GM18873 (cell line): ENCODE data around the gene ASB1.

Source experiments
- ATAC-seq: cut with Tn5 transposase; IDR thresholded peaks from one replicate; pipeline ENCODE4 v1.9.1; 2021; ENCODE audit warnings: mild to moderate bottlenecking, moderate library complexity, moderate number of reproducible peaks; ENCODE audit not compliant: unreplicated experiment, low FRiP score

The ASB1 gene

DNA sequence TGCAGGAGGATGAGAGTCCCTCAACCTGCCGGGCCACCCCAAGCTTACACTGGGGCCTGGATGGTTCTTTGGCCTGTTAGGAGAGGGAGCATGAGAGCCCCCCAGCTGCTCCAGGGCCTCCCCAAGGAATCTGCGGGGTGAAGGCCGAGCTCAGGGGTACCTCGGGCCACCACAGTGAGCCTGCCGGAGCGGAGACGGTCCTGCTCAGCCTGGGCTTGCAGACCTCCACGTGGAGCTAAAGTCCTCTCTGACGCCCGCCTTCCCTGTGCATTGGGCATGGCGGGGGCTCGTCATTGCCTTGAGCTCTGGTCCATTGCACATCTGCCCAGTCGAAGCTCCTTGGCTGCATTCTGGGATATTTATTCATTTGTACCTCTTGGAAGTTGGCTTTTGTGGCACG lies 62.7 kb downstream of the ASB1 start:
- no peak for ATAC-seq

DNA sequence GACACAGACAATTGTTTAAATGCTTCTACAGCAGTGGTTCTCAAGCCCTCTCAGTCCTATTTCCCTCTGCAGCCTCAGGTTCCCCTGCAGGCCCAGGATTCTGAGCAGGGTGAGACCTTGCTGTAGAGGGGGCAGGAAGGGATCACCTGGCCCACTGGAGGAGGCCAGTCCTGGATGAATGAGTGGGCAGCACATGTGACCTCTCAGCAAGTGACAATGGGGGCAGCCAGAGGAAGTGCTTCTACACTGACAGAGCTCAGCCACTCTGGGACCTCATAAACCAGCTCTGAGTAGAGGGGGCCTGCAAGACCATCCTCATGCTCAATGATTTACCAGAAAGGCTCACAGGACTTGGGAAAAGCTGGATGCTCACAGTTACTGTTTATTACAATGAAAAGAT lies 63.2 kb downstream of the ASB1 start:
- no peak for ATAC-seq

DNA sequence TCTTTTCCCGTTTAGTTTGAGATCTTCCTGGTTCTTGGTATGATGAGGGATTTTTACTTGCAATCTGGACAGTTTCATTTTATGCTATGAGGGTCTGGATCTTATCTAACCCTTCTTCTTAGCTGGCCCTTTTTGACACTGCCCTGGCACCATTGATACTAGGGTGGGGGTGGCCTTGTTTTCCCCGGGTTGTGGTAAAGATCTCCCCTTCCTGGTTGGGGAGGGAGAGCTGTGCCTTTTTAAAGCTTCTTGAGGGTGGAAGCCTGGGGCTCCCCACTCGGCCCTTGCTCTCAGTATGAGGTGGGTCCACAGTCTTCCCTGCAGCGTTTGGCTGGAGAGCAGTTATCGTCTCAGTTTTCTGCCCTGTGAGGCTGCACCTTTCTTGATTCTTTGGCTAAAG lies 66.1 kb downstream of the ASB1 start:
- no peak for ATAC-seq

DNA sequence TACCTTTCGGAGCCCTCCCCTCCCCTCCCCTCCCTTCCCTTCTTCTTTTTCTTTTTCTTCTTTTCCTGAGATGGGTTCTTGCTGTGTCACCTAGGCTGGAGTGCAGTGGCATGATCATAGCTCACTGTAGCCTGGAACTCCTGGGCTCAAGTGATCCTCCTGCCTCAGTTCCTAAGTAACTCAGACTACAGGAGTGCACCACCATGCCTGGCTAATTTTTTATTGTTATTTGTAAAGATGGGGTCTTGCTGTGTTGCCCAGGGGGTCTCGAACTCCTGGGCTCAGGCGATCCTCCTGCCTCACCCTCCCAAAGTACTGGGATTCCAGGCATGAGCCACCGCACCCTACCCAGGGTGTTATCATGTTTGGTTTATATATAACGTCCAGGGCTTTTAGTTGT lies 66.7 kb downstream of the ASB1 start:
- ATAC-seq, result no peak

DNA sequence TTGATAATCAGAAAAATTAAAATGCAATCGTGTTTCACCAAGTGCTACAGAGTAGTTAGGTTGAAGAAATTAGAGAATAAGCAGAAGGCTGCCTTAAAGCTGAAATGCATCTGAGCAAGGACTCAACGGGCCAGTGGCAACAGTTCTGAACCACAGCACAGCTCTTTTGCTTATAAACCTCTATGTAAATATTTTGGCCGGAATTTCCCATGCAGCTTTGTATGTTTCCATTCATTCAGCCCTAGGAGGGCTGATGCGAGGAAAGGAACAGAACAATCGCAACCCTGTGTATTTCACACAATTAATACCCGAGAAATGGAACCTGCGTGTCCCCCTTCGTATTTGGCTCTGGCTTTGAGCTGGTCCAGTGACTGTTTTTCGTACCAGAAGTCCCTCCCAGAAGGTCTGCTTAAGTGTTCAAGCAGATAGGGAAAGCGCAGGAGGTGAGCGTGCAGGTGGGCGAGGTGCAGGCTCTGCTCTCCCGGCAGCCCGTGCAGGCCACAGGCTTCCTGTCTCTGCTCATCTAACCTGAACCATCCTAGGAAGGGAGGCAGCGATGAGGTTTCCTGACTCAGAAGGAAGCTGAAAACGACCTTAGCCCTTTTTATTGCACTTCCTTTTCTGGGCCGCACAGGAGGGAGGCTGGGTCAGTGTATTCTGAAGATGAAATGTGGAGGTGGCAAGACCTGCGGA lies 67.3 kb downstream of the ASB1 start:
- ATAC-seq, result no peak

DNA sequence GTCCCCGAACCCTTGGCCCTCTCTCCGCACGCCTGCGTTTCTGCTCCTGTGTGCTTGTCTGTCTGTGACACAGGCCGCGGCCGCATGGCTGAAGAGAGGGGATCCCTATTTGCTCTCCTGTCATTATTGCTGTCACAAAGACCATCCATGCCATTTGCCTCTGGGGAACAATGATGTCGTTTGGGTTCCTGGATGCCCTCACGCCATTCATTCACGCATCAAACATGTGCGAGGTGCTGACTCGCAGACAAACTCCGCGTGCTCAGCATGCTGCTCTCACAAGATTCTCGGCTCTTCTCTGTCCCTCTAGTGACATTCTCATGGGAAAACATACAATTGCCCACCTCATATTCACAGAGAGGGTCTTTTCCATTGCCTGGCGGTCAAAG lies 67.8 kb downstream of the ASB1 start:
- ATAC-seq, result no peak

DNA sequence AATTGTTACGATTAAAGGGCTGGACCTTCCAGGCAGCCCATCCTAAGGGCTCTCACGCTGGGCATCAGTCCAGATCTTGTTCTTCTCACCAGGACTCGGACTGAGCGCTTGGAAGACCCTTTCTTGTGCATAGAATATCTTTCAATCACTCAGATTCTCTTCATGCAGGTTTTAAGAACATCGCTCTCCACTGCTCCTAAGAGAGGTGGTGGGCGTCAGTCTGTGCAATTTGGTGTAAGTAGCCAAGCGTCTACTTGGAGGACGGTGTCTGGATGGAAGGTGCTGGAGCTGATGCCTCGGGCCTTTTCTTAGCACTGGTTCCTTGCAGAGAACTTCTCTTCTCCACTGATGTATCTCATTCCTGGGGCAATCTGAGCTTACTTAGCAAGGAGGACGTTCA lies 68.7 kb downstream of the ASB1 start:
- ATAC-seq, result no peak

DNA sequence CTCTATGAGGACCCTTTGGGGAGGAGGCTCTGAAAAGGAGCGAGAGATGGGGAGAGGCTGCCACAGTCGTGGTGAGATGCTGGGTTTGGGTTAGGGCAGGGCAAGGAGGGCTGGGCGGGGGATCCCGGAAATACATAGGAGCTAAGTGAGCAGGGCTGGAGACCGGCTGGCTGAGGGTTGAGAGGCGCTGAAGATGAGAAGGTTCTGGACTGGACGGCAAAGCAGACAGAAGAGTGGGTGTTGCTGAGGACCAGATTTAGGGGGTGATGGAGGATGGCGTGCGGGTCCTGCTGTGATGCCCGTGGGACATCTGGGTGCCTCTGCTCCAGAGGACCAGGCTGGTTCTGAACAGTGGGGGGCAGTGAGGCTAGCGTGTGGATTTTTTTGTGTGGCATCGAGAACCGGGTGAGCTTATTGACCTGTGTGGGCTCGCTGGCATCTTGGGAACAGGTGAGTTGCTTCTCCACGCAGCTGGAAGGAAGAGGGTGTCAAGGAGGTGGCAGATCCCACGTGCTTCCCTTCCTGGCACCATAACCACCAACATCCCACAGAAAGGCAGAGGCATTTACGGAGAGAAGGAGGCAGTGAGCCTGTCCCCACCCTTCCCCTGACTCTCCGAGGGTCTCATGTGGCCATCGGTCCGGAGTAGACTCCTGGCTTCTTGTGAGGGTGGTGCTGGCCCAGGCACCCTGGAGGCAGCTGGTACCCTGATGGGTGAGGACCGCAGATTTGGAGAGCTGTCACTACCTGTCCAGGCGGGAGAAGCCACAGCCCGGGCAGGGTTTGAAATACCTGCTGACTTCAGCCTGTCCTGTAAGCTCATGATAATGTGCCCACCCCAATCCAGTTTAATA lies 70.3 kb downstream of the ASB1 start:
- ATAC-seq, result no peak

DNA sequence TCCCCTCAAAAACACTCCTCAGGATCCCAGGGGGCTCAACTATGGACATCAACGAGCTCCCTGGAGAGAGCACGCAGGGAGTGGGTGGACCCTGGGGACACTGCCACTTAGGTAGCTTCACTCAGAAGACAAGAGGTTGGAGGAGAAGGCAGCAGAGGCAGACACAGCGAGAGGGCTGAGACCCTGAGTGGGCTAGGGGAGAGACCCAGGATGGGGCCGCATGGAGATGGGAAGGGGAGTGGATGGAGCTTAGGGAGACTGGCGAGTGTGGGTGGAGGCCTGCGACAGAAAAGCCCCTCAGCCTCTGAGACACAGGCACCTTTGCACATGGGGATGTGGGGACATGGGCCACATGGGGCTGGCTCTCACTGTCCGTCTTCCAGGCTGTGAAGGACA lies 70.9 kb downstream of the ASB1 start:
- no peak for ATAC-seq

DNA sequence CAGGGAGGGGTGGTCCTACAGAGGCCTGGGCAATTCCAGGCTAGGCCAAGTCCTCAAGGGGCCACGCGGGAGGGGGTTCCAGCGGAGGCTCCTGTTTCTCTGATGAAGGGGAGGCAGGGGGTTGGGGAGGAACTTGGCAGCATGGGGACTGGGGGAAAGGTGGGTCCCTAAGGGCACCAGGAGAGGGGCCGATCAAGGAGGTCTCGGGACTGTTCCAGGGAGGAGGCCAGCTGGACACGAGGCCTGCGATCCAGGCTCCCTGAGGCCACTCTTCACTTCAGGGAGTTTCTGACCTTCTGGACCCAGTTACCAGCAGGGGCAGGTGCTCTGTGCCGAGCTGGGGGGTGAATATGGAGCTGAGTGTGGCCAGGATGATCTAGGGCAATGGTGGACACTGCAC lies 71.5 kb downstream of the ASB1 start:
- no peak for ATAC-seq

DNA sequence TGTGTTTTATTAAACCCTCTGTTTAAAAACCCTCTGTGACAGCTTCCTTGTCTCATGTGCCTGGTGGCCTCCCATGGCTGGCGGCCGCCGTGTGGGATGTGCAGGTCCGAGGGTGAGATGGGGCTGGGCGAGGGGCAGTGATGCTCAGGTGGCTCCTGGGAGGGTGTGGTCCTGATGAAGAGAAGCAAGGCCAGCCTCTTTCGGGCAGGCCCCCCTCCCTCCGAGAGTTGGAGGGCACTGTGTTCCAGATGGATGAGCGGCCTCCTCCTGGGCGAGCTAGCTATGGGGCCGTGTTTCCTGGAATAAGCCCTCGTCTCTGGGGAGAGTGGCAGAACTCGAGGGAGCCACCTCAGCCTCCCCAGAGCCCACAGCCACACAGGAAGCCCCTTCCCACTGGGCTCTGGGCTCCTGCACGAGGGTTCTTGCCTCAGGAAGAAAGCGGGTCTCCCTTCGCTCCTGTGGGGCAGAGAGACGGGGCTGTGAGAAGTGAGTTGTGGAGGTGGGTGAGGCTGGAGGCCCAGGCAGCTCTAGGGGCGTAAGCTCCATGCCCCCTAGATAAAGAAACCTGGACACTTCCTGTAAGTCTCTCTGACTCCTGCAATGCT lies 72.1 kb downstream of the ASB1 start:
- no peak for ATAC-seq

DNA sequence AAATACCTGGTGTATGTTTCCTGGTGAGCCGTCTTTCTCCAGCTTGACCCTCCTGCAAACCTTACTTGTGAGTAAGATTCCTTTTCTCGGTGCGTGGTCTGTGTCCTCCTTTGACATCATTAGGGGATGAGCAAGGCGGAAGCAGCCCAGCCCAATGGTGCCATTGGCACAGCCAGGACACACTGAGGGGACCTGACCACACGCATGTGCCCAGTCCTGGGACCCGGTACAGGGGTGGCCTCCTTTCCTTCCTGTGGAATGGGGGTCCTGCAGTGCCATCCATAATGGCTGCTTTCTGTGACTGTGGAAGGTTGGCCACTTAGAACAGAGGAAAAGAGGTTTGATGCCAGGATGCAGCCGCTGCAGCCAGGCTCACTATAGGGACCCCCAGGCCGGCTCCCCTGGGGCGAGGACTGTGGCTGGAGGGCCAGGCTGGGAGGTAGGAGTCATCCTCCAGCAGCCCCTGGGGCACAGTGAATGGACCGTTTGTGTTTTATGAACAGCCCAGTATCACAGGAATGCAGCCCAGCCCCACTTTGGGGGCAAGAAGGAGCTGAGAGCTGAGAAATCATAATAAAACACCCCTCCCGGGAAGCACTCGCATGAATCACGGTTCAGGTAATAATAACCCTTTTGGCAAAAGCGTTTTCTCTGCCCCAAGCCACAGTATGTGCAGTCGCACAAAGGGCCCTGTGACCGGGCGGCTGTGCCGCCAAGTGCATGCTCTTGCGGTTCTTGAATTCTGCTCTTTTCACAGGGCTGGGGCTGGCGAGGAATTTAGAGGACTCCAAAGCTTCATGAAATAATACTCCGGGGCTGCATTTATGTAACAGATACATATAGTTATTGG lies 73.2 kb downstream of the ASB1 start:
- no peak for ATAC-seq

DNA sequence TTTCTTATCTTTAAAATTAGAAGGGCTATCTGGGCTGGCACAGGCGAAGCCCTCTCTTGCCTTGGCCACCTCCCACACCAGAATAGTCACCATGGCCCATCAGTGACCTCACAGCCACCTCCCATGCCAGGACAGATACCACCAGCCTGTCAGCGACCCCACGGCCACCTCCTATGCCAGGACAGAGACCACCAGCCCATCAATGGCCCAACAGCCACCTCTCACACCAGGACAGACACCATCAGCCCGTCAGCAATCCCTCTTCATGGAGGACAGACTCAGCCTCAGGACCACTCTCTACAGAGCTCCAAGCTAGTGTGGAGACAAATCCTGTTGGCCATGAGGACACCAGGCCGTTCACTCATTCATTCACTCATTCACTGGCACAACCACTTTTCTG lies 74.6 kb downstream of the ASB1 start:
- ATAC-seq, result no peak
